MM.1S (cell line): Measurements from ENCODE around the gene NTSR1.

Experiments used
- DNase-seq: peaks from one replicate; pipeline ENCODE4 v3.0.0-alpha.2; 2015
- H2AFZ ChIP-seq: fragments of 300-600 bp; sonication (generic); 2 replicates; pipeline ENCODE4 v1.6.0; 2016; ENCODE audit warnings: antibody characterized with exemption, low read length
- H3F3A ChIP-seq: fragments of 300-600 bp; sonication (generic); 2 replicates; pipeline ENCODE4 v1.6.1; 2016; ENCODE audit warnings: mild to moderate bottlenecking, antibody characterized with exemption, low read length, moderate library complexity, mixed read lengths; ENCODE audit not compliant: insufficient read depth
- H3K27ac ChIP-seq: fragments of 300-600 bp; sonication (generic); 2 replicates; pipeline ENCODE4 v1.5.1; 2016; ENCODE audit warnings: mild to moderate bottlenecking, low read length
- H3K27me3 ChIP-seq: fragments of 300-600 bp; sonication (generic); replicated peaks from 2 replicates; pipeline ENCODE4 v1.6.0; 2016; ENCODE audit warnings: low read length; ENCODE audit not compliant: insufficient read depth
- H3K36me3 ChIP-seq: fragments of 300-600 bp; sonication (generic); replicated peaks from 2 replicates; pipeline ENCODE4 v1.6.1; 2016; ENCODE audit warnings: mild to moderate bottlenecking, low read length, mixed read lengths; ENCODE audit not compliant: insufficient read depth
- H3K4me1 ChIP-seq: fragments of 300-600 bp; sonication (generic); 2 replicates; pipeline ENCODE4 v1.6.1; 2016; ENCODE audit warnings: low read length, mixed read lengths
- H3K4me2 ChIP-seq: fragments of 300-600 bp; sonication (generic); 2 replicates; pipeline ENCODE4 v1.6.0; 2016; ENCODE audit warnings: low read depth, low read length
- H3K4me3 ChIP-seq: fragments of 300-600 bp; sonication (generic); 2 replicates; pipeline ENCODE4 v1.5.1; 2016; ENCODE audit warnings: low read length, mixed read lengths
- H3K79me2 ChIP-seq: fragments of 300-600 bp; sonication (generic); 2 replicates; pipeline ENCODE4 v1.6.1; 2016; ENCODE audit warnings: mixed run types, low read length, mixed read lengths
- H3K9ac ChIP-seq: fragments of 300-600 bp; sonication (generic); 2 replicates; pipeline ENCODE4 v1.6.1; 2016; ENCODE audit warnings: low read length, mixed read lengths
- H3K9me2 ChIP-seq: fragments of 300-600 bp; sonication (generic); replicated peaks from 2 replicates; pipeline ENCODE4 v1.6.1; 2016; ENCODE audit warnings: mild to moderate bottlenecking, low read length, mixed read lengths; ENCODE audit not compliant: insufficient read depth
- H3K9me3 ChIP-seq: fragments of 300-600 bp; sonication (generic); replicated peaks from 2 replicates; pipeline ENCODE4 v1.6.1; 2016; ENCODE audit warnings: mild to moderate bottlenecking, low read length, mixed read lengths; ENCODE audit not compliant: insufficient read depth
- H4K20me1 ChIP-seq: fragments of 300-600 bp; sonication (generic); 2 replicates; pipeline ENCODE4 v1.6.1; 2016; ENCODE audit warnings: mild to moderate bottlenecking, low read length, moderate library complexity, mixed read lengths; ENCODE audit not compliant: insufficient read depth
- EZH2 ChIP-seq: fragments of 300-600 bp; sonication (generic); optimal IDR thresholded peaks from 2 replicates; pipeline ENCODE3; 2017; ENCODE audit warnings: low read depth, mild to moderate bottlenecking, antibody characterized with exemption, low read length, mixed read lengths
- EZH2phosphoT487 ChIP-seq: fragments of 300-600 bp; sonication (generic); IDR thresholded peaks from 2 replicates; pipeline ENCODE4 v1.6.1; 2018; ENCODE audit warnings: antibody characterized with exemption, low read length
- TF ChIP-seq, protein P1 (sequence below): fragments of 300-600 bp; sonication (generic); IDR thresholded peaks from 2 replicates; pipeline ENCODE4 v1.5.1; 2016; ENCODE audit warnings: antibody characterized with exemption, low read length, mixed read lengths

Gene NTSR1

DNA sequence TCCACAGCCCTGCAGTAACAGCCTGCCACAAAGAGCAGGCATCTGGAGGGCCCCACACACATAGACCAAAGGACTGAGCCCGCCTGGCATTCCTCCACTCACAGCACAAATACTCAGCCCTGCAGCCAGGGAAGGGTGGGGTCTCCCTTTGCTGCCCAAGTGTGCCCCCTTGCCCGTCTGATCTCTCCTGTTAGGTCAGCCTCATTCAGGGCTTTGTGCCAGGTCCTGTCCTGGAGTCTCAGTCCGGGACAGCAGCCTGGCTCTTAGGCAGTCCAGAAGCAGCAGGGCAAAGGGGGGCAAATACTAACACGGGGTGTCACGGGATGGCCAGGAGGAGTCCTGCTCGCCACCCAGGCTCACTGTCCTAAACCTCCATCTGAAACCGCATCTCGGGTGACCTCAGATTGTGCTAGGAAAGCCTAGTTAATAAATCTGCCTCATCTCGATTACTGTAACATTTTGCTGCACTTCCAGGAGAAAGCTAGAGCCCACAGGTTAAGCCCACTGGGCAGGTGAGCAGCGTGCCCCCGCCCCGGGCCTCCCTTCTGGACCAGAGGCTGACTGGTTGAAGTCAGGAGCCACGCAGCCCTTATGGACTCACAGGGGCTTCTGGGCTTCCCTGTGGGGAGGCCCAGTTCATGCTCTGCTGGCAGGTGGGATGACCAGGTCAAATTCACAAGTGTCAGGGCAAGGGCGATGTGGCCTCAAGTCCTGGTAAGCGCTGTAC is 92.8 kb downstream of the NTSR1 start:
- H4K20me1 ChIP-seq: no peaks in the 10 kb centered on the region

DNA sequence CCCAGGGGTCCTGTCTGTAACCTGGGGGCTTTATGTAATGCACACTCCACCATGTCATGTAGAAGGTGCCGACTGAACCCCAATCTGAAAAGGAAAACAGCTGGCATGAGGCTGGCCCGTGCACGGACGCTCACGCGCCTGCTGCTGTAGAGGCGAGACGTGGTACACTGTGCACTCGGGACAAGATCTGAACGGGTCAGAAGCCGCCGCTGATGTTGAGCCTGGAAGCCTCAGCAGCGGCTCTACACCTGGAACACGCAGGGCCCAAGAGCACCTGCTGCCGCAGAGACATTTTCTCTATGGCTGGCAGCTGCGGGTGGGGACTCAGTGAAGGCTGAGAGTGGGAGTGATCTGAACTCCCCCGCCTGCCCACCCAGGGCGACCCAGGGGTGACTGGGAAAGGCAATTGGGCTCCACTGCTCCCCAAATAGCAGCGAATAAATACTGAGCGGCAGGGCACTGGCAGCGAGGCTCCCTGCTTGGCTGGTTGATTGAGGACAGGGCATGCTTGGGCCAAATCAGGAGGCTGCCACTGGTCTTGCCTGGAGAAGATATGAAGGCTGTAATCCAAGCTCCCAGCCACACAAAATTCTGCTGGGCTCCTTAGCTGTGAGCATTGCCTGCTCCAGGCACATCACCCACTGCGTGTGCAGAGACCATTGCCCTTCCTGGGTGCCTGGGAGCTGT is 93.5 kb downstream of the NTSR1 start:
- no peak overlapping the region for H3K4me3 ChIP-seq
- H3K9ac ChIP-seq: no peak overlapping the region
- H2AFZ ChIP-seq: no peak overlapping the region
- no peak overlapping the region for H3K27ac ChIP-seq
- H3K9me2 ChIP-seq: no peaks in the 10 kb centered on the region
- no peaks in the 10 kb centered on the region for H3K9me3 ChIP-seq
- no peak for DNase-seq
- peaks cover 26% of the 10 kb centered on the region for H3K79me2 ChIP-seq
- no peaks in the 10 kb centered on the region; the same call in 1 of the 2 replicates for H3K36me3 ChIP-seq
- H3F3A ChIP-seq: no peaks in the 10 kb centered on the region
- no peaks in the 10 kb centered on the region for H4K20me1 ChIP-seq
- TF ChIP-seq EZH2 (no peak), EZH2phosphoT487 (no peak)
- TF ChIP-seq, protein P1, sequence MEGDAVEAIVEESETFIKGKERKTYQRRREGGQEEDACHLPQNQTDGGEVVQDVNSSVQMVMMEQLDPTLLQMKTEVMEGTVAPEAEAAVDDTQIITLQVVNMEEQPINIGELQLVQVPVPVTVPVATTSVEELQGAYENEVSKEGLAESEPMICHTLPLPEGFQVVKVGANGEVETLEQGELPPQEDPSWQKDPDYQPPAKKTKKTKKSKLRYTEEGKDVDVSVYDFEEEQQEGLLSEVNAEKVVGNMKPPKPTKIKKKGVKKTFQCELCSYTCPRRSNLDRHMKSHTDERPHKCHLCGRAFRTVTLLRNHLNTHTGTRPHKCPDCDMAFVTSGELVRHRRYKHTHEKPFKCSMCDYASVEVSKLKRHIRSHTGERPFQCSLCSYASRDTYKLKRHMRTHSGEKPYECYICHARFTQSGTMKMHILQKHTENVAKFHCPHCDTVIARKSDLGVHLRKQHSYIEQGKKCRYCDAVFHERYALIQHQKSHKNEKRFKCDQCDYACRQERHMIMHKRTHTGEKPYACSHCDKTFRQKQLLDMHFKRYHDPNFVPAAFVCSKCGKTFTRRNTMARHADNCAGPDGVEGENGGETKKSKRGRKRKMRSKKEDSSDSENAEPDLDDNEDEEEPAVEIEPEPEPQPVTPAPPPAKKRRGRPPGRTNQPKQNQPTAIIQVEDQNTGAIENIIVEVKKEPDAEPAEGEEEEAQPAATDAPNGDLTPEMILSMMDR: no peak
- H3K4me1 ChIP-seq: peaks cover 10% of the 10 kb centered on the region; the same call in 1 of the 2 replicates
- no peaks in the 10 kb centered on the region for H3K27me3 ChIP-seq
- no peak overlapping the region for H3K4me2 ChIP-seq

More for the DNA sequence above, 92.8 kb downstream of the NTSR1 start:
- DNase-seq: no peak
- Histone ChIP-seq H3K27ac (no peak overlapping the region), H3K36me3 (no peaks in the 10 kb centered on the region; the same call in 1 of the 2 replicates), H3K79me2 (peaks cover 22% of the 10 kb centered on the region), H3K9ac (no peak overlapping the region), H3K4me2 (no peak overlapping the region), H3K4me1 (peaks cover 14% of the 10 kb centered on the region; the same call in 1 of the 2 replicates), H3F3A (no peaks in the 10 kb centered on the region), H3K27me3 (no peaks in the 10 kb centered on the region), H3K9me3 (no peaks in the 10 kb centered on the region), H2AFZ (no peak overlapping the region), H3K9me2 (no peaks in the 10 kb centered on the region), H3K4me3 (no peak overlapping the region)
- no peak for TF ChIP-seq EZH2phosphoT487
- TF ChIP-seq, protein P1: no peak
- no peak for TF ChIP-seq EZH2

DNA sequence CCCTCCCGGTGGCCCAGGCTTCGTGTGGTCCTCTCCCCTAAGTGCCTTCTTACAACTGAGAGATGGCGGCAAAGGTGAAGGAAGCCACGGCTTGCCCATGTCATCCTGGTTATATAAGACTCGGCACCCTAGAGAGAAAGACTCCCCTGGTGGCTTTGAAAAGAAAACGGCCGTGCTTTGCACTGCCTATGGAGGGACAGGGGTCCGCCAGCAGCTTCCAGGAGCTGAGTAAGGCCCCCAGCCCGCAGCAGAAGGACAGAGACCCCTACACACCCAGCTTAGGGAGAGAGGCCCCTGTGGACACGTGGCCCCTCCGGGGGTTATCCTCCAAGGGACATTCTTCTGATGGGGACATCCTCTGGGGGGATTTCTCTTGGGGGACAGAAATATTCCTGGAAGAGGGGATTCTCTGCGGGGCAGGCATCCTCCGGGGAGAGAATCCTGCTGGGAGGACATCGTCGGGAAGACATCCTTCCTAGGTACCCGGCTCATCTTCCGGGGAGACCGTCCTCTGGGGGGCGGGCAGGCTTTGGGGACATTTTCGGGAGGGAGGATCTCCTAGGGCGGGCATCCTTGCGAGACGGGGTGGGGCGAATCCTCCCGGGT is 95.5 kb downstream of the NTSR1 start:
- no peak for TF ChIP-seq EZH2
- TF ChIP-seq, protein P1: peak; percentile 17
- Histone ChIP-seq H3K9me3 (no peaks in the 10 kb centered on the region), H3K27me3 (no peaks in the 10 kb centered on the region), H3K4me2 (peak overlapping the region; percentile 91), H3K9ac (no peak overlapping the region; the same call in 1 of the 2 replicates), H3F3A (no peaks in the 10 kb centered on the region), H3K9me2 (no peaks in the 10 kb centered on the region), H4K20me1 (no peaks in the 10 kb centered on the region), H3K4me3 (peak overlapping the region; percentile 57), H3K27ac (no peak overlapping the region), H3K4me1 (peaks cover 9% of the 10 kb centered on the region; the same call in 1 of the 2 replicates), H2AFZ (peak overlapping the region; percentile 80), H3K36me3 (peaks cover 2% of the 10 kb centered on the region; the same call in 1 of the 2 replicates), H3K79me2 (peaks cover 23% of the 10 kb centered on the region)
- no peak for DNase-seq
